ENCODE data around the gene ZNF609.
A peak's percentile ranks its signal among the peaks of the same experiment; 100 is the strongest.

Gene ZNF609

DNA sequence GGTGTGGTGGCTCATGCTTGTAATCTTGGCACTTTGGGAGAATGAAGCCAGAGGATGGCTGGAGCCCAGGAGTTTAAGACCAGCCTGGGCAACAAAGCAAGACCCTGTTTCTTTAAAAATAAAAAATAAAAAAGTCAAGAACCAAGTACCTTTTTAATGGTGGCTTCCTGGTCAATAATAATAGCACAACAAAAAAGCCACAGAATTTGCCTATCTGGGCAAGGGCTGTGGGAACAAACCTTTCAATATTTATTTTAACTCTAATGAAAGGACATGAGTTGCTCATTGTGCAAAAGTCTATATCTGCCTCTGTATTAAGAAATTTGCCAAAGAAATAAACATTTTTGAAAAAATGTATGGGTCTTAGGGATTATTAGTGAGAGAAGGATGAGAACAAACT is 2.1 kb downstream of the ZNF609 start:
- no peaks in the 10 kb centered on the region for H3K27me3 ChIP-seq (ENCODE audit: control insufficient read depth, insufficient read depth, low read length)
- peaks cover 37% of the 10 kb centered on the region for H3K4me1 ChIP-seq (ENCODE audit: control insufficient read depth, insufficient read depth, low read length)
- no peak overlapping the region for H3K9ac ChIP-seq (ENCODE audit: low read length)
- H3K9me3 ChIP-seq (ENCODE audit: control insufficient read depth, low read length), result no peaks in the 10 kb centered on the region
- no peak overlapping the region for H3K4me3 ChIP-seq (ENCODE audit: low read length)
- no peaks in the 10 kb centered on the region for H3K36me3 ChIP-seq (ENCODE audit: control insufficient read depth, insufficient read depth, low read length)

- Histone ChIP-seq H3K4me3 (ENCODE audit: low read length) (no peak overlapping the region), H3K9me3 (ENCODE audit: control insufficient read depth, low read length) (no peaks in the 10 kb centered on the region), H3K36me3 (ENCODE audit: control insufficient read depth, insufficient read depth, low read length) (no peaks in the 10 kb centered on the region), H3K4me1 (ENCODE audit: control insufficient read depth, insufficient read depth, low read length) (peaks cover 37% of the 10 kb centered on the region), H3K9ac (ENCODE audit: low read length) (no peak overlapping the region), H3K27me3 (ENCODE audit: control insufficient read depth, insufficient read depth, low read length) (no peaks in the 10 kb centered on the region)
Measured at GRCh38 chr15:64464276-64465005, 4.1 kb downstream of the ZNF609 start.

DNA sequence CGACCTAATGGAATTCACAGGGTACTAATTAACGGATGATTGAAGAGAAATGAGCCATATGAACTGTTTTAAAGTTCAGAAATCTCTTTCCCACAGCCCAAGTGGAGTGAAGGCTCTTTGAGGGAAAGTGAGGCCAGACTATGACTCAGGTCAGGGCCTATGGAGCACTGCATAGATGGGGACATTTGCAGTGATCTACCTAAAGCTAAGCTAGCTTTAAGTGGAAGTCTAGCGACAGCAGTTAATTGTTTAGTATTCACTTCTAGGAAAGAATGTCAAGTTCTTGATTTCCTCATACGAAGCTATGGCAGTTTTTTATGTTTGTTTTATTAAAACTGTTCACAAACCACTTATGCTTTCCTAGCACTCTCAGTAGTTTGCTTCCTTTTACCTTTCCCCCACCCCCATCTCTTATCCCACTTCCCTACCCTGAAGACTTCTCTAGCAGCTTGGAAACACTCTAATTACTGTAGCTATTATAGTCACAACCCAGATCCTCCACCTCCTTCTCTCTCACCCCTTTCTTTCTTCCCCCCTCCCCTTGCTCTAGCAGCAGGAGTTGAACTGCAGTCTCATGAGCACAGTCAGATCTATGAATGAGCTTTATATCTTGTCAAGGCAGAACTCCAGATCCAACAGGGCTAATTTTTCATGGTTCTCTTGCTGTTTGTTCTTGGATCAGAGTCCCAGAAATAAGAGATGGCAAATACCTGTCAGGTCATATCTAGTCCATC is 6.2 kb downstream of the ZNF609 start:
- Histone ChIP-seq H3K9ac (ENCODE audit: low read length) (peak overlapping the region; percentile 23), H3K4me1 (ENCODE audit: control insufficient read depth, insufficient read depth, low read length) (peaks cover 30% of the 10 kb centered on the region), H3K36me3 (ENCODE audit: control insufficient read depth, insufficient read depth, low read length) (no peaks in the 10 kb centered on the region)

DNA sequence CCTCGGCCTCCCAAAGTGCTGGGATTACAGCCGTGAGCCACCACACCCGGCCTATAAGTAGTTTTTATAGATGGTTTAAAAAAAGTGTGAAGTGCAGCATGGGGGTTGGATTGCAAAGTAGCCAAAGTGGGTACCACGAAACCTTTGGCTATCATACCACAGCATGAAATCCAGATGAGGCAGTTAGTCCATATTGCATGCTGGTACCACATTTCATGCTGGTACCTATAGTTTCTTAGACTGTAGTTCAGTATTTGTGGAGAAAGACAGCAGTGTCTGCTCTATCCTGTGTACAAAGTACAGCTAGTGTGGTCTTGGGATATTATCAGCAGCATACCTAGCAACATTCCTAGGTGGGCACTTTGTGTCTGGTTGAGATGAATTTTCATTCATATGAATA is 11.8 kb downstream of the ZNF609 start:
- no peaks in the 10 kb centered on the region for H3K27me3 ChIP-seq (ENCODE audit: control insufficient read depth, insufficient read depth, low read length)
- H3K36me3 ChIP-seq (ENCODE audit: control insufficient read depth, insufficient read depth, low read length), result no peaks in the 10 kb centered on the region
- no peaks in the 10 kb centered on the region for H3K4me1 ChIP-seq (ENCODE audit: control insufficient read depth, insufficient read depth, low read length)

More for the DNA sequence above, 6.2 kb downstream of the ZNF609 start:
- no peak overlapping the region for H3K4me3 ChIP-seq (ENCODE audit: low read length)
- no peaks in the 10 kb centered on the region for H3K27me3 ChIP-seq (ENCODE audit: control insufficient read depth, insufficient read depth, low read length)
- no peaks in the 10 kb centered on the region for H3K9me3 ChIP-seq (ENCODE audit: control insufficient read depth, low read length)

DNA sequence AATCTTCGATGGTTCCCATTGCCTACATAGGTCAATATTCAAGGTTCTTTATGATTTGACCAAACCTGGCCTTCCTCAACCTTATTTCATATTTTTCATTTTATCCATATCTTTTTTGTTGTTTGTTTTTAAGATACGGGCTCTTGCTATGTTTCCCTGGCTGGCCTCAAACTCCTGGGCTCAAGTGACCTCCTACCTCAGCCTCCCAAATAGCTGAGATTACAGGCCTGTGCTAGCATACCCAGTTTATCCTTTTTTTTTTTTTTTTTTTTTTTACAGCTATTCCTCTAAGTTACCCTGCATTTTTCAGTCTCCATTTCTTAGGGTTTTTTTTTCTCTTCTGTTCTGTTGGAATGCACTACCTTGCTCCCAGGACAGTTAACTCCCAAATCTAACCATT is 14.5 kb downstream of the ZNF609 start:
- no peak overlapping the region for H3K9ac ChIP-seq (ENCODE audit: low read length)
- no peaks in the 10 kb centered on the region for H3K9me3 ChIP-seq (ENCODE audit: control insufficient read depth, low read length)
- no peak overlapping the region for H3K4me3 ChIP-seq (ENCODE audit: low read length)
- H3K27me3 ChIP-seq (ENCODE audit: control insufficient read depth, insufficient read depth, low read length), result no peaks in the 10 kb centered on the region
- no peaks in the 10 kb centered on the region for H3K36me3 ChIP-seq (ENCODE audit: control insufficient read depth, insufficient read depth, low read length)
- no peaks in the 10 kb centered on the region for H3K4me1 ChIP-seq (ENCODE audit: control insufficient read depth, insufficient read depth, low read length)

More for the DNA sequence above, 11.8 kb downstream of the ZNF609 start:
- H3K9me3 ChIP-seq (ENCODE audit: control insufficient read depth, low read length), result no peaks in the 10 kb centered on the region
- H3K4me3 ChIP-seq (ENCODE audit: low read length), result no peak overlapping the region
- H3K9ac ChIP-seq (ENCODE audit: low read length), result no peak overlapping the region

DNA sequence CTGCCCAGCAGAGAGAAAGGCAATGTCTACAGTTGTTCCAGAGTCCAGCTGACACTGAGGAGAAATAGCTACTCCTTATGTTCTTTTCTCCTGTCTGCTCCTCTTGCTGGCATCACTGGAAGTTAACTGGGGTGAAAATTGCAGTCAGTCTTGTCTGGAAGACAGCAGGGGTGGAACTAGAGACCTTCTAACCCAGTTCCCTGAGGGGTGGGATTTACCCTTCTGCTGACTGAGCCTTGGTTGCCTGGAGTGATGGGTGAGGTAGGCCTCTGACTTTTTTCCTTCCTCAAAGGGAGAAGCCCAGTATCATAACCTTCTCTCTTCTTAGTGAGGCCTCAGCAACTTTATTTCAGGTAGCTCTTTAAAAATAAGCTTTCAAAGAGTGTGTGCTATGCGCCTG is 16.2 kb downstream of the ZNF609 start:
- Histone ChIP-seq H3K27me3 (ENCODE audit: control insufficient read depth, insufficient read depth, low read length) (no peaks in the 10 kb centered on the region), H3K9me3 (ENCODE audit: control insufficient read depth, low read length) (no peaks in the 10 kb centered on the region), H3K9ac (ENCODE audit: low read length) (no peak overlapping the region), H3K36me3 (ENCODE audit: control insufficient read depth, insufficient read depth, low read length) (no peaks in the 10 kb centered on the region), H3K4me3 (ENCODE audit: low read length) (no peak overlapping the region), H3K4me1 (ENCODE audit: control insufficient read depth, insufficient read depth, low read length) (no peaks in the 10 kb centered on the region)

DNA sequence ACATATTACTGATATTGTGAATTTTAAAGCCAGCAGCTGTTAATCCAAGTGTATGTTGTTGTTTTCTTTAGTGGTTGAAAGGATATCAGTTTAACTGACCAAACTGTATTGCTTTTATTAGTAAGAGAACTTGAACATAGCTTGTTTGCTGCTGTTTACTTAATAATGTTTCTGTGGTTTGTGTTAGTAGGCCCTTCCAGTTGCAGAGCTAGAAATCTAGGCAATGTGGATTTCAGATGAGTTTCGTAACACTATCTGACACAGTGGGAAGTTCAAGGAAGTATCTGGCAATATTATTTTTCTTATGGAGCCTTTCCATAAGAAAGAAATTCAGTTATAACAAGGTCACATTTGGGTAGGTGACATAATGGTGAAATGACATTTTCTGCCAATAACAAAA is 18.5 kb downstream of the ZNF609 start:
- Histone ChIP-seq H3K9ac (ENCODE audit: low read length) (peak overlapping the region; percentile 28), H3K9me3 (ENCODE audit: control insufficient read depth, low read length) (no peaks in the 10 kb centered on the region), H3K4me1 (ENCODE audit: control insufficient read depth, insufficient read depth, low read length) (no peaks in the 10 kb centered on the region), H3K36me3 (ENCODE audit: control insufficient read depth, insufficient read depth, low read length) (no peaks in the 10 kb centered on the region), H3K4me3 (ENCODE audit: low read length) (no peak overlapping the region), H3K27me3 (ENCODE audit: control insufficient read depth, insufficient read depth, low read length) (no peaks in the 10 kb centered on the region)

GRCh38 chr15:64480891-64481290 is 20.5 kb downstream of the ZNF609 start:
- H3K9ac ChIP-seq (ENCODE audit: low read length), result no peak overlapping the region
- H3K9me3 ChIP-seq (ENCODE audit: control insufficient read depth, low read length), result no peaks in the 10 kb centered on the region
- no peak overlapping the region for H3K4me3 ChIP-seq (ENCODE audit: low read length)
- no peaks in the 10 kb centered on the region for H3K27me3 ChIP-seq (ENCODE audit: control insufficient read depth, insufficient read depth, low read length)
- no peaks in the 10 kb centered on the region for H3K4me1 ChIP-seq (ENCODE audit: control insufficient read depth, insufficient read depth, low read length)
- no peaks in the 10 kb centered on the region for H3K36me3 ChIP-seq (ENCODE audit: control insufficient read depth, insufficient read depth, low read length)

DNA sequence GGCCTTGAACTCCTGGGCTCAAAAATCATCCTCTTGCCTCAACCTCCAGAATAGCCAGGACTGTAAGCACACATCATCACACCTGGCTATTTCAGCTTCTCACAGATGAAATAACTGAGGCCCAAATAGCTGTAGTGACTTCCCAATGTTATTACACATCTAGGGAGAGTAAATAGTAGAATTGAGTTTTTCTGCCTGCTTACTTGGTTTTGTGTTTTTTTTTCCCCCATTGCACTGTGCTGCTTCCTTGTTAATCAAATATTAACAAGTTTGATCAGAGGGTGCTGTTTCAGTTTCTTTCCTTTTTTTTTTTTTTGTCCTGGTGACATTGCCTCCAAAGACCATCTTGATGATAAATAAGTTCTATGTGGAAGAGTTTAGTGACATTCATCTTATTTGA is 23.4 kb downstream of the ZNF609 start:
- H3K4me3 ChIP-seq (ENCODE audit: low read length), result no peak overlapping the region
- H3K27me3 ChIP-seq (ENCODE audit: control insufficient read depth, insufficient read depth, low read length), result no peaks in the 10 kb centered on the region
- no peaks in the 10 kb centered on the region for H3K9me3 ChIP-seq (ENCODE audit: control insufficient read depth, low read length)
- no peak overlapping the region for H3K9ac ChIP-seq (ENCODE audit: low read length)
- no peaks in the 10 kb centered on the region for H3K4me1 ChIP-seq (ENCODE audit: control insufficient read depth, insufficient read depth, low read length)
- no peaks in the 10 kb centered on the region for H3K36me3 ChIP-seq (ENCODE audit: control insufficient read depth, insufficient read depth, low read length)

GRCh38 chr15:64485796-64486195 is 25.4 kb downstream of the ZNF609 start:
- Histone ChIP-seq H3K27me3 (ENCODE audit: control insufficient read depth, insufficient read depth, low read length) (no peaks in the 10 kb centered on the region), H3K4me3 (ENCODE audit: low read length) (no peak overlapping the region), H3K9me3 (ENCODE audit: control insufficient read depth, low read length) (no peaks in the 10 kb centered on the region), H3K9ac (ENCODE audit: low read length) (no peak overlapping the region), H3K36me3 (ENCODE audit: control insufficient read depth, insufficient read depth, low read length) (no peaks in the 10 kb centered on the region), H3K4me1 (ENCODE audit: control insufficient read depth, insufficient read depth, low read length) (no peaks in the 10 kb centered on the region)

- H3K4me3 ChIP-seq (ENCODE audit: low read length), result no peak overlapping the region
- H3K9me3 ChIP-seq (ENCODE audit: control insufficient read depth, low read length), result no peaks in the 10 kb centered on the region
- H3K36me3 ChIP-seq (ENCODE audit: control insufficient read depth, insufficient read depth, low read length), result no peaks in the 10 kb centered on the region
- no peaks in the 10 kb centered on the region for H3K27me3 ChIP-seq (ENCODE audit: control insufficient read depth, insufficient read depth, low read length)
- H3K4me1 ChIP-seq (ENCODE audit: control insufficient read depth, insufficient read depth, low read length), result no peaks in the 10 kb centered on the region
- H3K9ac ChIP-seq (ENCODE audit: low read length), result no peak overlapping the region
Measured at GRCh38 chr15:64490598-64491259, 30.4 kb downstream of the ZNF609 start.

- no peak overlapping the region for H3K4me3 ChIP-seq (ENCODE audit: low read length)
- H3K36me3 ChIP-seq (ENCODE audit: control insufficient read depth, insufficient read depth, low read length), result no peaks in the 10 kb centered on the region
- no peak overlapping the region for H3K9ac ChIP-seq (ENCODE audit: low read length)
- no peaks in the 10 kb centered on the region for H3K4me1 ChIP-seq (ENCODE audit: control insufficient read depth, insufficient read depth, low read length)
- H3K27me3 ChIP-seq (ENCODE audit: control insufficient read depth, insufficient read depth, low read length), result no peaks in the 10 kb centered on the region
- H3K9me3 ChIP-seq (ENCODE audit: control insufficient read depth, low read length), result no peaks in the 10 kb centered on the region
Measured at GRCh38 chr15:64493641-64494040, 33.3 kb downstream of the ZNF609 start.
